PC-9 (cell line): Measurements from ENCODE around the gene TENM4.

Experiments
- CTCF ChIP-seq: fragments of 200-600 bp; sonication (generic); conservative IDR thresholded peaks from 2 replicates; pipeline ENCODE4 v1.6.1; 2017; ENCODE audit warnings: mixed run types, antibody characterized with exemption, mild to moderate bottlenecking, moderate library complexity
- EZH2 ChIP-seq: fragments of 200-600 bp; sonication (generic); IDR thresholded peaks from 2 replicates; pipeline ENCODE4 v1.8.0; 2017; ENCODE audit warnings: antibody characterized with exemption, low read depth

- TF ChIP-seq CTCF (no peak), EZH2 (no peak)
Observed at GRCh38 chr11:79453617-79454016, 12.8 kb upstream of the TENM4 start.
